NCI-H446 treated with DMSO at 0.1 percent for 48 hours (cell line): ENCODE data around the gene DAD1.
"Not testable (repeated sequence)": the region's sequence is repeated elsewhere in the genome, so short reads cannot be mapped to it uniquely, and the experiment has no call there.

ENCODE experiments used
- DNase-seq: peaks from one replicate; lab custom pipeline; 2025; lab: John Stamatoyannopoulos, UW

The DAD1 gene

DNA sequence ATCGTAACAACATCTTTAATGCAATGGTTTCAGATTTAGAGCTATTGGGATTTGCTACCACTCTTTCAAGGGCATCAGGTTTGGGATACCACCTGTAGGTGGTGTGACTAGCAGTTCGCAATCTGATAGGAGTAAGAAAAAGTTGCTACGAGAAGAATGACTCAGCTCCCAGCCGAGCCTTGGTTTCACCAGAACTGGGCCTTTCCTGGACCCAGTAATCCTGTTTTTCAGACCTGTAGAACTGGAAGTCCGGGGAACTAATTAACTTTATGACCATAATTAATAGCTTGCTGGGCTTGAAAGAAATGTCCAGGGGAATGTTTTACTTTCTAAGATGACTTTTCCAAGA, 9.8 kb upstream of the DAD1 start:
- DNase-seq = no peak

DNA sequence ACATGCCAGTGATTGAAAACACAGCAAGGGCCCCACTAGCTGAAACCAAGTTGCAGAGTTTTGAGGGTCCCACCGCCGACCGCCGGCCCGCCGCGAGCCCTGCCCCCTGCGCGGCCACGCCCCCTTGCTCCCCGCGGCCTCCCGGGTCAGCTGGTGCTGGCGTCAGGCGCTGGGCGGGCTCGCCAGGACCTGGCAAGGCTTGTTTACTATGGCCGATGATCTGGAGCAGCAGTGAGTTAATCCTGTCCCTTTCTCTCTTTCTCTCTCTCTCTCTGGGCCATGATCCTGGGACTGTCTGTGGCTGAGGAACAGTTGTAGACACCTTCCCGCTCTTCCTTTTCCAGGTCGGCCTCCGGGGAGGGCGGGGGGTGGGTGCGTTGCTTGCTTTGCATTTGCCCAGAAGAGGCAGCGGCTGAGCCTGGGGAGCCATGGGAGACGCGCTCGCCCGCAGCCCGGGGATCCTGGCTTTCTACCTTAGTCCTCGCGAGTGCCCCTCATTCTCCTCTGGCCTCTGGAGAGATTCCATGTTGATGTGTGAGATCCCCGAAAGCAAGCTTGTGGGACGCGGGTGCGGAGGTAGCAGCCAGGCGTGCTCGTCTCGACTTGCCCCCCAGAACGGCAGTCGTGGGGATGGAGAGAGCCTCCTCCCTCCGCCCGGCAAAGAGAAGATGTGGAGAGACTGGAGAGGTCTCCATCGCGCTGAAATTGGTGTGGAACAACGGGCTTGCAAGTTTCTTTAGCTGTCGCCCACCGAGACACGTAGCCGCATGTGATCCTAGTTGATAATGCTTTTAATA, 9.3 kb upstream of the DAD1 start, which contains the start of gene ABHD4:
Gene ABHD4 (plus strand): TSS at position 202 of the 797 bp plus-strand sequence. CDS start 7 bp downstream, at position 209.
- DNase-seq = peak; percentile 29

DNA sequence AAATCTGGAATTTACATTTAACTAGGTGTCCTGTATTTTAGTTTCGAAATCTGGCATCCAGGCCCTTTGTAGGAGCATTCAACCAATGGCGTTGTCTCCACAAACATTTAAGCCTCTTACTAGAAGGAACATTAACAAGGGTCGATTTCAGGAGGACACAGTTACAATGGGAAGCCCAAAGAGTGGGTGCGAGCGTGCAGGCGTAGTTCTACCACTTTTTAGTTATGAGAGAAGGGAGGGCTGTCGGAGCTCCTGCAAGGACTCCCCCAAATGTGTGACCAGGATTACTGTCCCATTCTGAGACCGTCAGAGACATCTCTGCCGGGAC, 8.7 kb upstream of the DAD1 start:
- no peak for DNase-seq

DNA sequence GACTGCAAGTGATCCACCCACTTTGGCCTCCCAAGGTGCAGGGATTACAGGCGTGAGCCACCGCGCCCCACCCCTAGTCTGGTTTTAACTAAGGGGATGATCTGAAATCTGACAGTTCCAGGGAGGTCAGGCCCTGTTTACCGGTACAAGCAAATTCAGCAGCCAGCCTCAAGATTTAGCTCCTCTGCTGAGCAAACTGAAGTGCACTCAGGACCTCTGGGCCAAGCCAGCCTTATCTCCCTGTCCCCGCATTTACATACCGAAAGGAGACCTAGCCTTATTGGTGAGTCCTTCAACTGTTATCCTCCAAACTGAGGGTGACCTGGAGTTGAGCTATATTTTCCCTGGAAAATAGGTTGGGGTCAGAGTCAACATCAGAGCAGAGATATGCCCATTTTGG, 8.2 kb upstream of the DAD1 start:
- DNase-seq = no peak

DNA sequence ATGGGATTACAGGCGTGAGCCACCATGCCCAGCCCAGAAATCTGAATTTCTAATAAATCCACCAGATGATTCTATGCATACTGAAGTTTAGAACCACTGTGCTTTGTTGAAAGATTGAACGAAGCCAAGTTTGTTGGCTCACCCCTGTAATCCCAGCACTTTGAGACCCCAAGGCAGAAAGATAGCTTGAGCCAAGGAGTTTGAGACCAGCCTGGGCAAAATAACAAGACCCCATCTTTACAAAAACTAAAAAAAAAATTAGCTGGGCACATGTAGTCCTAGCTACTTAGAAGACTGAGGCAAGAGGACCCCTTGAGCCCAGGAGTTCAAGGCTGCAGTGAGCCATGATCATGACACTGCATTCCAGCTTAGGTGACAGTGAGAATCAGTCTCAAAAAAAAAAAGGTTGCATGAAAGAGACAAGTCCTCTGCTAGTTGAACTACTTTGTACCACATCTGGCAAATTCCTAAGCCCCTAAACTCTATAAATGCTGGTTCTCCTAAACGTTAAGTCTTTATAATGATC, 7.4 kb upstream of the DAD1 start:
- no peak for DNase-seq

DNA sequence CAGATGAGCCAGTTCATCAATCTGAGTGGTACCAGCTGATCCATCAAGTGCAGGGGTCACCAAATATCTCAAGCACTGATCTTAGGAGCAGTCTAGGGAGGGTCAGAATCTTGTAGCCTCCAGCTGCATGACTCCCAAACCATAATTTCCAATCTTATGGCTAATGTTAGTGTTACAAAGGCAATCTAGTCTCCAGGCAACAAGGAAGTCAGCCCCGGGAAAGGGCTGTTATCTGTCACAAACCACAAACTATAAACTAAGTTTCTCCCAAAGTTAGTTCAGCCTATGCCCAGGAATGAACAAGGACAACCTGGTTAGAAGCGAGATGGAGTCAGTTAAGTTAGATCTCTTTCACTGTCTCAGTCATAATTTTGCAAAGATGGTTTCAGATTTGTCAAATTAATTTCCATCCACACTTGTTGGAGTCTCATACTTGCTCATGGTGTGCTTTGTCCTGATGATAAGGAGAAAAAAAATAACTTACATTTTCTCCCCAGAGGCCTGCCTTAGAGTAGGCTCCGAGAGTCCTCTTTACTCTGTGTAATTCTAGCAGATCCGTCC, 5.2 kb upstream of the DAD1 start:
- DNase-seq = no peak

DNA sequence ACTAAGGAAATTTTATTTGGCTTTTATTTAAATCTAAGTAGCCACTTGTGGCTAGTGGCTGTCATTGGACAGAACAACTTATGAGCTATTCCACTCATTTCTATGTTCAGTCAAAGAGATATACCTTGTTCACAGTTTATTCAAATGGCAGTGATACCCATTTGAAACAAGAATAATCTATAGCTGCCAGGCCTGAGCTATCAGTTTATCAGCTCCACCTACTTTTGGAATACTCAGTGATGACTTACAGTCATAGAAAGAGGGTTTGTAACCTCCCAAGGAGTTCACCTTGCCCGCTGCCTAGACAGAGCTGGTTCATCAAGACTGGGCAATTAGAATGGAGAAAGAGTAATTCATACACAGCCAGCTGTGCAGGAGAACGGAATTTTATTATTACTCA, 4.6 kb upstream of the DAD1 start:
- DNase-seq = no peak

DNA sequence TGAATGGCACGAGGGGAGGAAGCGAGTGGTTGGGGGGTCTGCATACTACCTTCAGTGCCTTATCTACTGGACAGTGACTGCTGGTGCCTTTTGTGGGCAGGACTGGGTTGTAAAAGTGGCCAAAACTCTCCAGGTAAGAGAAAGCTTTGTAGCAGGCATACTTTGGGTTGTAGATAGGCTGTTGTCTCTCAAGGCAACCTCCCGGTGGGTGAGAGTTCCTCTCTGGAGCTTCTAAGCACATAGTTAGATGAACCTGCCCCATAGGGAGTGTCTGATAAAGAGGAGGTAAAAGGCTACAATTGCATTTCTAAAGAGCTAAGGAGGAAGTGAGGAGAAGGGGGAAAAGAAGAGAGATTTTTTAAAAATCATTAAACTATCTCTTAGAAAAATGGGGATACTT, 4.2 kb upstream of the DAD1 start:
- no peak for DNase-seq

DNA sequence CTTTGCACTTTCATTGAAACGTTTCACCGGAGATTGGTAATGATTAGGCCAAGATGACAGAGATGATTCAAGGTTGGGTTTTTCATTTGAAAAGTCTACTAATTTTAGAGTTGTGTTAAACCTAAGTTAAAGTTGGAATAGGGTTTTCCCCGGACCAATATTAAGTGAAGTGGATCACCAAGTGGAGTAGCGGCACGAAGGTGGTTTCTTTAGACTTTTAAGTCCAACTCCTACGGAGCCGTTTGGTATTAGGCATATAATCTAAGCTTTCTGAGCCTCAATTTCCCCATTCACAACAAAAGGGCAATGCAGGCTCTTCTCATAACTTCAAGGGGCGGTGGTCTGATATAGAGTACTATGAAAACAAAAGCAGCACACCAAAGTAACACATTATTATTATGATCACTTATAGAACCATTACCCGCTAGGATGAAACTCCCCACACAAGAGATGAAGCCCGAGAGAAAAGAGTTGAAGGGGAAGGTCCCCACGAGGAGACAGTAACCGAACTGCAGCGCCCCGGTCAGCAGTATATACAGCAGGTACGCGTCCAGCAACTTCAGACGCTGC, 413 bp downstream of the DAD1 start:
- DNase-seq = no peak

DNA sequence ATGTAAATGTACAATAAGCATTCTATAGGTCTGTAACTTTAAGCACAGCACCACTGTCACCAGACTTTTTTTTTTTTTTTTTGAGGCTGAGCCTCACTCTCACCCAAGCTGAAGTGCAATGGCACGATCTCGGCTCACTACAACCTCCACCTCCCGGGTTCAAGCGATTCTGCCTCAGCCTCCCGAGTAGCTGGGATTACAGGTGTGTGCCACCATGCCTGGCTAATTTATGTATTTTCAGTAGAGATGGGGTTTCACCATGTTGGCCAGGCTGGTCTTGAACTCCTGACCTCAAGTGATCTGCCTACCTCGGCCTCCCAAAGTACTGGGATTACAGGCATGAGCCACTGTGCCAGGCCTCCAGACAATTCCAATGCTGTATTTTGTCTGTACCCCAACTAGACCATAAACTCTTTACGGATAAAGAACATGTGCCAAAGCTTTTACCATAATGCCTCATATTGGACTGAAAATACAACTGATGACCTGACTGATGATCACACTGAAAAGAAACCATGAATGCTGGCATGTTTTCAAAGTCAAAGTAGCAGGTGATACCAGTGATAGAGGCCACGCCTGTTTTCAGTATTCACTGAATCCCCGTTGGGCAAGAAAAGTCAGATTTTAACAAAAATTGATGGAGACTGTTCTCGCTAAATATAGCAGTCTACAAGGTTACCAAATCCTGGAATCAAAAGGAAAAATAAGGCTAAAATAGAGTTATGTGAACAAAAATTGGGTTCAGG, 1.2 kb downstream of the DAD1 start:
- not testable (repeated sequence) for DNase-seq

DNA sequence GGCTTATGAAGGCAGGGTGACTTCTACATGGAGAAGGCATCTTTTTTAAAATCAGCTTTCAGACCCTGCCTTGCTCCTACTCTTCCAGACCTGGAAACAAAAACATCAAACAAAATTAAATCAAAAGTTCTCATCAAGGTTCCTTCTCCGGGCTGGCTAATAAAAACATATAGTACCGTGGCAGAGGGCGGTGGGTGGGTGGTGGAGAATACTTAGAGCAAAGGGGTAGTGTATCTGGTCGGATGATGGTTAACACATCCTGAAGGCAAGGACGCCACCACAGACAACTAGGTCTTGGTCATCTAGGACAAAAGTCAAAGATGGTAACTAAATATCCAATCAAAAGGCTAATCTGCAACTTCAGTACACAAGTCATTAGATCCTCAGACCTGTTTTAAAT, 1.8 kb downstream of the DAD1 start:
- DNase-seq = no peak

DNA sequence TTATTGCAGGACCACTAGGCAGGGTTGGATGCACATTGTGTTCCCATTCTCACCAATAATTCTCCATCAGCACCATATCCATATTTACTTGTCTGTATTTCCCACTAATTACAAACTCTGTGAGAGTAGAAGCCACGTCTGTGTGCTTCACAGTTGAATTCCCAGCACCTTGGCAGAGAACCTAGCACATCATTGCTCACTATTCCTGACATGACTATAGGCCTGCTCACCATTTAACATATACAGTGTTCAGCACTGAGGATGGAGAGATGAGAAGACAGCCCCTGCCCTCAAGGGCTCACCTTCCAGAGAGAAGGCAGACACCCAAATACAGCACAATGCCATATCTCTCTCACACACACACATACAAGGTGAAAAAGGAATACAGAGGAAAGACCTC, 5.0 kb downstream of the DAD1 start:
- DNase-seq = no peak

DNA sequence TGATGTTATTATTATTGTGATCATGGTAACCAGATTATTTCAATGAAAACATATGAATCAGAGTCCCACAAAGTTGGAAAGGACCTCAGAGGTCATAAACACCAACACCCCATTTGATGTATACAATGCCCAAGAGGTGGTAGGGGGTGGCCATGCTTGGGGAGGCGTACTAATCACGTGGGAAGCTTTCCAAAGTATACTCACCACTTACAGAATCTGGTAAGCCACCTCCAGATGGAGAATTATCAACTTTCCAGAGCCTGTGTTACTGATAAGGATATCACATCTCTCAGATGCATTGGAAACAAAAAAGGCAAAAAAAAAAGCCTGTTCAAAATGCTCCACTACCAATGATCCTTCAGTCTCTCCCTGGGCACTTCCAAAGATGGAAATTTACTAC, 8.4 kb downstream of the DAD1 start:
- no peak for DNase-seq

DNA sequence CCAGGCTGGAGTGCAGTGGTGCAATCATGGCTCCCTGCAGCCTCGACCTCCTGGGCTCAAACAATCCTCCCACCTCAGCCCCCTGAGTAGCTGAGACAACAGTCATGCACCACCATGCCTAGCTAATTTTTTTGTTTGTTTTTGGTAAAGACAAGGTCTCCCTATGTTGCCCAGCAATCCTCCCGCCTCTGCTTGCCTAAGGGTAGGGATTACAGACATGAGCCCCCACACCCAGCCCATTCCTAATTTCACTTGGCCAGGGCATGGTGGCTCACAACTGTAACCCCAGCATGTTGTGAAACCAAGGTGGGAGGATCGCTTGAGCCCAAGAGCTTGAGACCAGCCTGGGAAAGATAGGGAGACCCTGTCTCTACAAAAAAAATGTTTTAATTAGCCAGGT, 9.1 kb downstream of the DAD1 start:
- DNase-seq = no peak

DNA sequence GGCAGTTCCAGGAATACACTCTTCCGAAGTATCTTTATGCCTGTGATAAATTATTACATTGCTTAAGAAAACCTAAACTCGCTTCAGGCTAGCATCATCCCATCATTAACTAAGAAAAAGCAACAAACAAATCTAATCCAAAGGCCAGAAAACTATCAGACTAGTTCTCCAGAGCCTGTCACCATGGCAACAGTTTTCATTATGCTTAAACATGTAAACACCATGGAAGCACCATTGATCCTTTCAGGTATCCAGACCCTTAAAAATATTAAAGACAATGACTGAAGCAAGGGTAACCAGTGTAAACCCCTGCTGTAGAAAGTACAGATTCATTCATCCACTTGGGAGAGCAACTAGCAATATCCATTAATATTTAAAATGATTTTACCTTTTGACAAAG, 9.8 kb downstream of the DAD1 start:
- DNase-seq = no peak

DNA sequence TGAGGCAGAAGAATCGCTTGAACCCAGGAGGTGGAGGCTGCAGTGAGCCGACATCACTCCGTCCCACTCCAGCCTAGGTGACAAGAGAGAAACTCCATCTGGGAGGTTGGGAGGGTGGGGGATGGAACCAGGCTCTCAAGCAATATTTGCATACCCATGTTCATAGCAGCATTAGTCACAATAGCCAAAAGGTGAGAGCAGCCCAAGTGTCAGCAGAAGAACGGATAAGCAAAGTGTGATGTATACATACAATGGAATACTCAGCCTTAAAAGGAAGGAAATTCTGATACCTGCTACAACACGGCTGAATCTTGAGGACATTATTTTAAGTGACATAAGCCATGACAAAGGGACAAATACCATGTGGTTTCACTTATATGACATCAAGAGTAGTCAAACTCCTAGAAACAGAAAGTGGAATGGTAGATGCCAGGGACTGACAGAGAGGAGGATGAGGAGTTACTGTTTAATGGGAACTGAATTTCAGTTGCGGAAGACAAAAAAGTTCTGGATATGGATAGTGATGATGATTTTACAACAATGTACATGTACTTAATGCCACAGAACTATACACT, 11.6 kb downstream of the DAD1 start:
- no peak for DNase-seq

DNA sequence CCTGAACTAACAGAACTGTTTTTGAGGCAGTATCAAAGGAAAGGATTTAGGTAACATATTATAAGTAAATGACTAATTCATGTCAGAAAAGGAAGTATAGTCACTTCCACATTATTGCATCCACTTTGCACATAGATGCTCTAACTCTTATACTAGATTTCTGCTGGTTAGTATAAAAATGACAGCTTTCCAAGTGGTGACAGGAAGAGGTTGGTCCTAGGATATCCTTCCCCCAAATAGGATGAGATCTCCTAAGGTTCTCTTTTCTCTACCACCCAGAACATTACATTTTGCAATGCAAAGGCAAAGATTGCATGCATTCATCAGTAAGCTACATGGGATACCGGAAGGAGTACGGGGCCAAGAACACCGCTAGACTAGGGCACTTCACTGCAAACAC, 15.2 kb downstream of the DAD1 start:
- DNase-seq = no peak

DNA sequence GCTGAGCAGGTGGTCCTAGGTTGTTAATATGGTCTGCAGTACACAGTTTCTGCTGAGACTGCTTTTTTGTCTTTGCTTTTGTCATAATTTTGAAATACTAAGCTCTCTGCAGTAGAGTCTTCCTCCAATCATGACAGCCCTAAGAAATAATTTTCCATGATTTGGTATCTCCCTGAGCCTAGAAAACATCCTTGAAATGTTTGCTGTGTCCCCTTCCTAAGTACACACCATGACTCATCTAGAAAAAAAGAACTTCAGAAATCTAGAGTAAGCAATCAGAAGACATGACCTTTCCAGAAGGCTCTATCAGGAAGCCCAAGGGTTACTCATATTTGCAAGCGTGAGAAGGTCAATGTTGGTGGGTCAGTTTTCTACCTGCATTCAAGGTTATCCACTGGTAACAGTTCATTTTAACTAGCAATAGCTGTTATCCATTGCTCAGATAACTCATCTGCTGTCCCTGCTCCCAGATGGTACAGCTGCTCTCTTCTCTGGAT, 16.4 kb downstream of the DAD1 start:
- DNase-seq = no peak

DNA sequence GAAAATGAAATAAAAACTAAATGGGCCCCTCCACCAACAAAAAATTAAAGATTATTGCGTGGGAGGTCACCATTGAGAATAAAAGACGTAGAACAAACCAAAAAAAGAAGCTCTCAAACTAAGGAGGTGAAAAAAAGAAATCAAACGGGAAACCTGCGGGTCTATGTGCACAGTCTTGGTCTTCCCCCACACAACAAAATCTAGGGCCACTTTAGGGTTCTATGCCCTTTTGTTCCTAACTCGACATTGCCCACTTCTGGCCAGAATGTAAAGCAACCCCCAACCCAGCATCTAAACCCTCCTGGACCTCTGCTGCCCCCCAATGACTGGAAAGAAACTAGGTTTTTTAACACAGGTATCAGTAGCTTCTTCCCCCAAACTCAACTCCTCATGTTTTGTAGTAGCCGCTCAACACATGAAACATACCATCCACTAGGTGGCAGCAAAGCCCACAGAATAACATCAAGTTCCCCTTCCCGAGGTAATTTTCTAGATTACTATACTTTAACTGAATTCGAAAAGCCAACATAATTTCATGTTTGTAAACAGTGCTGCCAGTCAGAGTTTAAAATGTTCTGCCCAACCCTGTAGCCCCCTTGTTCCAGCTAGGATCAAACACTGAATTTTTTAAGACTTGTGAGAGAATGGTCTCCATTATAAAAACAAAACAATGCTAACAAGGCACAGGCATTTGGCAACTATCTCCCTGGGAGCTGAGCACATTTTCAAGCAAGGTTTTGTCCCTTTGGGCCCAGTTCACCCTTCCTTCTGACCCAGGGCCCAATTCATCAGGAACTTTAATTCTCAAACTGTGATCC, 18.7 kb downstream of the DAD1 start:
- peak; percentile 45 for DNase-seq

DNA sequence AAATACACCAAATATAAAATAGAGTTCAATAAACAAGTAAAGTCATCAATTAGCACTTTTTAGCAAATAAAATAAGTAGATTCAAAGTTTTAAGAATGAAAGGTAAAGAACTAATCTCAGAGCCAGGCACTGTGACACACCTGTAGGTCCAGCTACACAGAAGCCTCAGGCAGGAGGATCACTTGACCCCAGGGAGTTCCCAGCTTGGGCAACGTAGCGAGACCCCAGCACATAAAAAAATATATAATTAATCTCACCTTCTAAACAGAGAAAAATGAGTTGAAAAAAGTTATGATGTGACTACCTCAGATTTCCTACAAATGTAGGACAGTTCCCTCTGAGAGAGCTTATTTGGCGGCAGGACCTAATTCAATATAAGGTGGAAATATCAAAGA, 19.3 kb downstream of the DAD1 start:
- DNase-seq = no peak

DNA sequence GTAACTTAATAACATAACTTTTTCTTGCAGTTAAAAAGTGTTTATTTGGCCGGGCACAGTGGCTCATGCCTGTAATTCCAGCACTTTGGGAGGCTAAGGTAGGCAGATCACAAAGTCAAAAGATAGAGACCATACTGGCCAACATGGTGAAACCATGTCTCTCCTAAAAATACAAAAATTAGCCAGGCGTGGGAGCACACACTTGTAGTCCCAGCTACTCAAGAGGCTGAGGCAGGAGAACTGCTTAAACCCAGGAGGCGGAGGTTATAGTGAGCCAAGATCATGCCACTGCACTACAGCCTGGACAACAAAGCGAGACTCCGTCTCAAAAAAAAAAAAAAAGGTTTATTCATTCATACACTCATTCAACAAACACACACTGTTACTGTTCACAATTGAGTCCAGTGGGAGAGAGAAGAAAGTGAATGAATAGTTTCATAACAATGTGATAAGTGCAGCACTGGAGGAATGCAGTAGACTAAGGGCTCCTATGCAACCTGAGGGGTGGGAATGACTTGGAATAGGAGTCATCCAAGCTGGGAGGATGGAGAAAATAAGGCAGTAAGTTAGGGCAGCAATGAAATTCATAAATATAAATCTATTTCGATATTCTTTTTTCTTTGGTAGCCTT, 19.8 kb downstream of the DAD1 start:
- DNase-seq = no peak
